Endothelial cell (in vitro differentiated cells): ENCODE data around the gene CC2D2B. TPM values are rescaled to one million over a fixed set of nuclear protein-coding genes. Genes with fewer than 3 reads are reported as not detected.

Experiments used
- DNase-seq: peaks from one replicate; pipeline ENCODE4 v3.0.0; 2021; ENCODE audit warnings: low spot score
- H3K27ac Mint-ChIP-seq: one replicate; pipeline ENCODE4 v1.8.0; 2021; ENCODE audit warnings: mixed read lengths, inconsistent platforms; ENCODE audit not compliant: unreplicated experiment
- H3K27me3 Mint-ChIP-seq: one replicate; pipeline ENCODE4 v1.8.0; 2021; ENCODE audit warnings: mild to moderate bottlenecking, moderate library complexity, mixed read lengths, inconsistent platforms; ENCODE audit not compliant: unreplicated experiment
- H3K36me3 Mint-ChIP-seq: one replicate; pipeline ENCODE4 v1.8.0; 2021; ENCODE audit warnings: mild to moderate bottlenecking, low read depth, mixed read lengths, inconsistent platforms; ENCODE audit not compliant: unreplicated experiment
- H3K4me1 Mint-ChIP-seq: one replicate; pipeline ENCODE4 v1.8.0; 2021; ENCODE audit warnings: mild to moderate bottlenecking, mixed read lengths, inconsistent platforms; ENCODE audit not compliant: unreplicated experiment
- H3K4me3 Mint-ChIP-seq: one replicate; pipeline ENCODE4 v1.8.0; 2021; ENCODE audit warnings: mild to moderate bottlenecking, mixed read lengths, inconsistent platforms; ENCODE audit not compliant: unreplicated experiment
- H3K9me3 Mint-ChIP-seq: one replicate; pipeline ENCODE4 v1.8.0; 2021; ENCODE audit warnings: mixed read lengths, inconsistent platforms; ENCODE audit not compliant: unreplicated experiment
- CTCF ChIP-seq: fragments of 200-600 bp; sonication (generic); IDR thresholded peaks from one replicate; pipeline ENCODE4 v1.5.0; 2021; ENCODE audit warnings: antibody characterized with exemption; ENCODE audit not compliant: unreplicated experiment
- total RNA-seq: library from RNA; stranded (reverse); fragmentation: NEBNext Ultra II Directional; extraction: Animal tissue kit (Norgen Biotek cat#: 25700); gene quantifications from one replicate; pipeline ENCODE4 v1.2.1, GENCODE V29; 2021; ENCODE audit not compliant: unreplicated experiment

Gene CC2D2B
- total RNA-seq, 1 donor from 2014 or later = 2.1 TPM

DNA sequence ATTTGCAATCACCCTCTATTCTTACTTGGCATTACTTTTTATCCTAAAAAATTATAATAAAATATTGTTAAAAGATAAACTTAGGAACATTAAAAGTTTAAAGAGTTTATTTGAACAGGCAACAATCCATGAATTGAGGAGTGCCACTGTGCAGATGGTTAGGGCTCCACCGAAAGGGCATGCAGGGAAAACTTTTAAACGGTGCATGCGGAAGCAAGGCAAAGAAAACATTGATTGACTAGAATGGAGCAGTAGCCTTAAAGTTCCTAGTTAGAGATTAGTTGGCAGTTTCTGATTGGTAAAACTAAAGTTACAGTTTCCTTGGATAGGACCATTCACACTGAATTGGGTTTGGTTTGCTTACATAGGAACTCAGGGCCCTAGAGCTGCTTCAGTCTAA, 17.3 kb downstream of the CC2D2B start:
- no peaks in the 10 kb centered on the region for H3K9me3 Mint-ChIP-seq
- H3K27ac Mint-ChIP-seq = no peak overlapping the region
- no peak for TF ChIP-seq CTCF
- H3K4me1 Mint-ChIP-seq = peaks cover 23% of the 10 kb centered on the region
- no peaks in the 10 kb centered on the region for H3K36me3 Mint-ChIP-seq
- no peak overlapping the region for H3K4me3 Mint-ChIP-seq
- peaks cover 1% of the 10 kb centered on the region for H3K27me3 Mint-ChIP-seq
- DNase-seq = no peak

DNA sequence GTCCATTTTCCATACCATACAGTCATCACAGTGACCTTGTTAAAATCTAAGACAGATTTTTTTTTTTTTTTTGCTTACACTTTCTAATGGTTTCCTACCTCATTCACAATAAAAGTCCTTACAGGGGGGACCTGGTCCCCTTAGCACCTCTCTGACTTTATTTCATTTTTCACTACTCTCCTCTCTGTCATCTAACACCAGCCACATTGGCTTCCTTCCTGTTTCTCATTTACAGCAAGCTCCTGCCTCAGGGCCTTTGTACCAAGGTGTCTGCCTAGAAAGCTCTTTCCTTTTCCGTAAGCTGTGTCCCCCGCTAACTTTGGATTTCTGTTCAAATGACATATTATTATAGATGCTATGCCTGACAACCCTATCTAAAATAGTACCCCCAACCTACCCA, 27.7 kb downstream of the CC2D2B start:
- Mint-ChIP-seq H3K27me3 (peaks cover 2% of the 10 kb centered on the region), H3K4me3 (no peak overlapping the region), H3K4me1 (peaks cover 9% of the 10 kb centered on the region), H3K9me3 (no peaks in the 10 kb centered on the region), H3K36me3 (peaks cover 10% of the 10 kb centered on the region), H3K27ac (no peak overlapping the region)
- no peak for DNase-seq
- TF ChIP-seq CTCF = no peak

DNA sequence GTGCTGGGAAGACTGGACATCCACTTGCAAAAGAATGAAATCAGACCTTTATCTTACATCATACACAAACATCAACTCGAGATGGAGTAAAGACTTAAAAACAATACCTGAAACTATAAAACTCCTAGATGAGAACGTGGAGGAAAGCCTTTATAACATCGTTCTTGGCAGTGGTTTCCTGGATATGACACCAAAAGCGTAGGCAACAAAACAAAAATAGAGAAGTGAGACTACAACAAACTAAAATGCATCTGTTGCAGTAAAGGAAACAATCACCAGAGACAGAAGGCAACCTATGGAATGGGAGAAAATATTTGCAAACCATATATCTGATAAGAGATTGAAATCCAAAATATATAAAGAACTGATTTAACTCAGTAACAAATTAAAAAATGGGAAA, 33.3 kb downstream of the CC2D2B start:
- no peaks in the 10 kb centered on the region for H3K4me1 Mint-ChIP-seq
- no peaks in the 10 kb centered on the region for H3K9me3 Mint-ChIP-seq
- H3K27ac Mint-ChIP-seq = no peak overlapping the region
- no peak for TF ChIP-seq CTCF
- peaks cover 1% of the 10 kb centered on the region for H3K27me3 Mint-ChIP-seq
- H3K4me3 Mint-ChIP-seq = no peak overlapping the region
- DNase-seq = no peak
- peaks cover 9% of the 10 kb centered on the region for H3K36me3 Mint-ChIP-seq

DNA sequence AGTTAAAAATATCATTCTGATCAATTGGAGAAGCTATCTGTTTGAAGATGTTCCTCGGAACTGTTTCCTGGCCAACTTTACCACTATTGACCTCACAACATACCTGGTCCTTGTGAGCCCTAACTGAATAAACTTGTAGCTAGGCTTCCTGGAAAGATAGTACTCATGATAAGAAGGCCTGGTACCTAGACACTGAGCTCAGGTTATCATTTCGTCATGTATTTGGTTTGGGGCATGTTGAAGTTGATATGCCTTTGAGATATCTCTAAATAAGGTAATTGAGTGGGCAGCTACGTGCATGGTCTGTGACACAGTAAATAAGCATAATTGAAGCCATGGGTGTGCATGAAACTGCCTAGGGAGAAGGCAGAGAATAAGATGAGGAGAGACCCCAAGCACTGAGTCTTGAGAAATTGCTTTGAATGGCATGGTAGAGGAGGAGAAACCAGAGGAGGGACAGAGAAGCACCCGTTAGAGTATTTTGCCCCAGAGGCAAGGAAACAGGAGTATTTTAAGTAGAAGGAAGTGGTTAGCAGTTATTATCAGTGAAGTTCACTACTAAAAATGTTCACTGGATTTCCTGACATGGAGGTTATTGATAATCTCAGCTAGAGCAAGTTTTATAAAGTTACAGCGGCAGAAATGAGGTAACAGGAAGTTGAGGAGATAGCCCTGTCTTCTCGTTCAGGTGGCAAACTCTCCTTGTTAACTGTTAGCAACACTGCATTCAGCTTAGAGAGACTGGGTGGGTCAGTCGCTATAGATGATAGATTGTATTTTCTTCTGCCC, 55.6 kb downstream of the CC2D2B start:
- H3K27me3 Mint-ChIP-seq = no peaks in the 10 kb centered on the region
- no peak for DNase-seq
- no peak overlapping the region for H3K27ac Mint-ChIP-seq
- peaks cover 7% of the 10 kb centered on the region for H3K4me1 Mint-ChIP-seq
- no peak for TF ChIP-seq CTCF
- H3K4me3 Mint-ChIP-seq = no peak overlapping the region
- no peaks in the 10 kb centered on the region for H3K9me3 Mint-ChIP-seq
- H3K36me3 Mint-ChIP-seq = peaks cover 5% of the 10 kb centered on the region

GRCh38 chr10:95963991-95964389, 56.2 kb downstream of the CC2D2B start:
- TF ChIP-seq CTCF = no peak
- no peak overlapping the region for H3K27ac Mint-ChIP-seq
- no peak overlapping the region for H3K4me3 Mint-ChIP-seq
- H3K9me3 Mint-ChIP-seq = no peaks in the 10 kb centered on the region
- peaks cover 7% of the 10 kb centered on the region for H3K4me1 Mint-ChIP-seq
- DNase-seq = no peak
- H3K36me3 Mint-ChIP-seq = no peaks in the 10 kb centered on the region
- H3K27me3 Mint-ChIP-seq = no peaks in the 10 kb centered on the region
